Omental fat pad (tissue), 4 donors: Measurements from ENCODE around the gene PARD6G. TPM values are rescaled to one million over a fixed set of nuclear protein-coding genes. Genes with fewer than 3 reads are reported as not detected.

Source experiments
- ATAC-seq: fragments of 150-250 bp; one replicate; pipeline ENCODE4 v1.9.1; 2016; ENCODE audit warnings: mild to moderate bottlenecking, moderate library complexity; ENCODE audit not compliant: low FRiP score
- DNase-seq: peaks from one replicate; pipeline ENCODE4 v3.0.0-alpha.2; 2019; ENCODE audit warnings: low spot score
- CTCF ChIP-seq, 3 donors: fragments of 450-650 bp; IDR thresholded peaks; one replicate each; pipeline ENCODE4 v1.5.1; 2016 to 2017; ENCODE audit warnings: antibody characterized with exemption in 3 of 3, mild to moderate bottlenecking in 3 of 3, moderate library complexity in 2 of 3
- total RNA-seq, 4 donors: library from RNA; depleted of rRNA; stranded (reverse); fragments of >200 nt; gene quantifications; one replicate each; pipeline ENCODE4 v1.1.0, GENCODE V29; 2016

PARD6G gene
- total RNA-seq, 4 donors from 2014 or later = 2.1 to 8.5 (median 3.4) TPM

- ATAC-seq = no peak
These were observed 52.3 kb downstream of the PARD6G start for GRCh38 chr18:80194874-80195570.

GRCh38 chr18:80193701-80194100, 53.6 kb downstream of the PARD6G start:
- no peak for ATAC-seq
- DNase-seq = no peak
- no peak for TF ChIP-seq CTCF (IDR thresholded peaks at IDR 0.05)

More at GRCh38 chr18:80194874-80195570, 52.3 kb downstream of the PARD6G start:
- no peak for DNase-seq
- no peak for TF ChIP-seq CTCF (IDR thresholded peaks at IDR 0.05)

- DNase-seq (no peak), ATAC-seq (no peak)
- no peak for TF ChIP-seq CTCF (IDR thresholded peaks at IDR 0.05)
These were observed 54.5 kb downstream of the PARD6G start for GRCh38 chr18:80192653-80193385.

GRCh38 chr18:80191907-80192652, 55.2 kb downstream of the PARD6G start:
- DNase-seq = no peak
- no peak for ATAC-seq
- no peak for TF ChIP-seq CTCF (IDR thresholded peaks at IDR 0.05)

GRCh38 chr18:80191264-80191663, 56.0 kb downstream of the PARD6G start:
- TF ChIP-seq CTCF (IDR thresholded peaks at IDR 0.05) = no peak
- no peak for ATAC-seq

GRCh38 chr18:80190311-80190710, 57.0 kb downstream of the PARD6G start:
- DNase-seq = no peak
- no peak for ATAC-seq
- TF ChIP-seq CTCF (IDR thresholded peaks at IDR 0.05) = no peak

More at GRCh38 chr18:80191264-80191663, 56.0 kb downstream of the PARD6G start:
- no peak for DNase-seq
